PC-3 (cell line): ENCODE results near the gene ENDOV. TPM values are rescaled to one million over a fixed set of nuclear protein-coding genes. Genes with fewer than 3 reads are reported as not detected.

Experiments used
- ATAC-seq: fragments of 200-7000 bp; cut with Tn5 transposase; 2 replicates; pipeline ENCODE4 v1.9.1; 2020; ENCODE audit warnings: mild to moderate bottlenecking, moderate library complexity
- BruUV-seq: library from RNA; stranded (reverse); fragments of 400-500 nt; replicated peaks from 2 replicates; lab custom pipeline; 2021; lab: Mats Ljungman, UMichigan
- CTCF ChIA-PET: fragments of 300-600 bp; sonication (Branson Sonifier 250); formaldehyde crosslinking; loops from one replicate; lab custom pipeline; 2022; ENCODE audit warnings: antibody characterized with exemption; lab: Charles Lee
- POLR2A ChIA-PET: fragments of 300-600 bp; sonication (Branson Sonifier 250); formaldehyde crosslinking; loops from one replicate; lab custom pipeline; 2022; ENCODE audit warnings: antibody characterized with exemption; ENCODE audit not compliant: unreplicated experiment; lab: Charles Lee
- DNase-seq: peaks from one replicate; pipeline ENCODE4 v3.0.0-alpha.2; 2015
- H2AFZ ChIP-seq: fragments of 300-600 bp; sonication (generic); 2 replicates; pipeline ENCODE4 v1.6.0; 2016; ENCODE audit warnings: antibody characterized with exemption, low read length
- H3F3A ChIP-seq: fragments of 300-600 bp; sonication (generic); one replicate; pipeline ENCODE4 v1.6.0; 2017; ENCODE audit warnings: antibody characterized with exemption, low read length, control low read depth, mild to moderate bottlenecking; ENCODE audit not compliant: unreplicated experiment
- H3K27ac ChIP-seq: fragments of 300-600 bp; sonication (generic); 2 replicates; pipeline ENCODE4 v1.5.1; 2016; ENCODE audit warnings: mild to moderate bottlenecking, low read length
- H3K27me3 ChIP-seq: fragments of 300-600 bp; sonication (generic); 2 replicates; pipeline ENCODE4 v1.6.1; 2016; ENCODE audit warnings: low read length, mixed read lengths
- H3K36me3 ChIP-seq: fragments of 300-600 bp; sonication (generic); 2 replicates; pipeline ENCODE4 v1.6.1; 2016; ENCODE audit warnings: low read depth, mixed run types, low read length, mixed read lengths
- H3K4me1 ChIP-seq: fragments of 300-600 bp; sonication (generic); 2 replicates; pipeline ENCODE4 v1.5.1; 2016; ENCODE audit warnings: low read length; ENCODE audit not compliant: insufficient read depth
- H3K4me2 ChIP-seq: fragments of 300-600 bp; sonication (generic); 2 replicates; pipeline ENCODE4 v1.6.0; 2016; ENCODE audit warnings: low read length
- H3K4me3 ChIP-seq: fragments of 300-600 bp; sonication (generic); 2 replicates; pipeline ENCODE4 v1.5.1; 2016; ENCODE audit warnings: mild to moderate bottlenecking, low read length, mixed read lengths
- H3K79me2 ChIP-seq: fragments of 300-600 bp; sonication (generic); 2 replicates; pipeline ENCODE4 v1.6.1; 2017; ENCODE audit warnings: low read length, mixed read lengths
- H3K9ac ChIP-seq: fragments of 300-600 bp; sonication (generic); 2 replicates; pipeline ENCODE4 v1.6.0; 2016; ENCODE audit warnings: mild to moderate bottlenecking, low read length
- H3K9me2 ChIP-seq: fragments of 300-600 bp; sonication (generic); replicated peaks from 2 replicates; pipeline ENCODE4 v1.6.1; 2016; ENCODE audit warnings: mixed run types, low read length, mixed read lengths
- H3K9me3 ChIP-seq: fragments of 300-600 bp; sonication (generic); 2 replicates; pipeline ENCODE4 v1.6.1; 2016; ENCODE audit warnings: low read length, mixed read lengths
- H4K20me1 ChIP-seq: fragments of 300-600 bp; sonication (generic); 2 replicates; pipeline ENCODE4 v1.6.1; 2016; ENCODE audit warnings: low read length, mixed read lengths
- EZH2 ChIP-seq: fragments of 300-600 bp; sonication (generic); IDR thresholded peaks from one replicate; pipeline ENCODE4 v1.6.1; 2017; ENCODE audit warnings: antibody characterized with exemption, mild to moderate bottlenecking, low read length; ENCODE audit not compliant: unreplicated experiment
- EZH2phosphoT487 ChIP-seq: fragments of 300-600 bp; sonication (generic); IDR thresholded peaks from 2 replicates; pipeline ENCODE4 v1.6.1; 2018; ENCODE audit warnings: mild to moderate bottlenecking, antibody characterized with exemption, low read length, borderline replicate concordance
- intact Hi-C: fragments of 100-400 bp; cut with micrococcal nuclease; formaldehyde crosslinking; loops from 2 replicates; pipeline ENCODE4 v1.9.0; 2023
- total RNA-seq: library from RNA; depleted of rRNA; stranded (reverse); fragments of >200 nt; gene quantifications from 2 replicates; pipeline ENCODE4 v1.2.3, GENCODE V29; 2014
- TF ChIP-seq, protein P1 (sequence below): fragments of 300-600 bp; sonication (generic); conservative IDR thresholded peaks from 2 replicates; pipeline ENCODE4 v1.5.1; 2017; ENCODE audit warnings: antibody characterized with exemption, low read depth, mild to moderate bottlenecking, low read length

The ENDOV gene
- total RNA-seq, 1 experiment from 2014 or later = 57.9 TPM

DNA sequence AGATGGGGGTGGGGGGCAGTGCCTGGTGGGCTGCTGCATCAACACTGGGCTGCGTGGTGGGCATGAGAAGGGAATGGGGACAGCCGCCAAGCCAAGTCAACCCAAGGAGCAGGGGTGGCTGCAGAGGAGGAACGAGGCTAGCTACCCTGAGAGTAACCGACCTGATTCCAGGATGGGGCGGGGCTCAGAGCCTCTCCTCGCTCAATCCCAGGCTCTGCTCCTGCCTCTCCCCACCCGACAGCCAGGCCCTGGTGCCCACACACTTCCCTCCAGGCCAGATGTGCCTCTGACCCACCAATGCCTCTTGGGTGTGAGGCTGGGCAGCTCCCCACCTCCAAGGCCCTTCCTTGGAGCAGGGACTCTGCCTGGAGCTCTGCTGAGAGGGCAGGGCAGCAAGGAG is 58.7 kb downstream of the ENDOV start:
- Histone ChIP-seq H4K20me1 (no peaks in the 10 kb centered on the region), H3K27ac (no peak overlapping the region), H2AFZ (no peak overlapping the region), H3K36me3 (no peaks in the 10 kb centered on the region), H3K9me2 (no peaks in the 10 kb centered on the region), H3K9me3 (no peaks in the 10 kb centered on the region), H3K4me1 (peaks cover 19% of the 10 kb centered on the region), H3K27me3 (peaks cover 37% of the 10 kb centered on the region), H3F3A (no peaks in the 10 kb centered on the region), H3K79me2 (no peaks in the 10 kb centered on the region), H3K4me2 (no peak overlapping the region), H3K9ac (no peak overlapping the region), H3K4me3 (no peak overlapping the region)
- TF ChIP-seq EZH2 (no peak), EZH2phosphoT487 (no peak)
- TF ChIP-seq, protein P1, sequence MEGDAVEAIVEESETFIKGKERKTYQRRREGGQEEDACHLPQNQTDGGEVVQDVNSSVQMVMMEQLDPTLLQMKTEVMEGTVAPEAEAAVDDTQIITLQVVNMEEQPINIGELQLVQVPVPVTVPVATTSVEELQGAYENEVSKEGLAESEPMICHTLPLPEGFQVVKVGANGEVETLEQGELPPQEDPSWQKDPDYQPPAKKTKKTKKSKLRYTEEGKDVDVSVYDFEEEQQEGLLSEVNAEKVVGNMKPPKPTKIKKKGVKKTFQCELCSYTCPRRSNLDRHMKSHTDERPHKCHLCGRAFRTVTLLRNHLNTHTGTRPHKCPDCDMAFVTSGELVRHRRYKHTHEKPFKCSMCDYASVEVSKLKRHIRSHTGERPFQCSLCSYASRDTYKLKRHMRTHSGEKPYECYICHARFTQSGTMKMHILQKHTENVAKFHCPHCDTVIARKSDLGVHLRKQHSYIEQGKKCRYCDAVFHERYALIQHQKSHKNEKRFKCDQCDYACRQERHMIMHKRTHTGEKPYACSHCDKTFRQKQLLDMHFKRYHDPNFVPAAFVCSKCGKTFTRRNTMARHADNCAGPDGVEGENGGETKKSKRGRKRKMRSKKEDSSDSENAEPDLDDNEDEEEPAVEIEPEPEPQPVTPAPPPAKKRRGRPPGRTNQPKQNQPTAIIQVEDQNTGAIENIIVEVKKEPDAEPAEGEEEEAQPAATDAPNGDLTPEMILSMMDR = no peak
- ChIA-PET POLR2A (interaction anchor here (0.6 to 0.9 kb wide), 3 partner anchors 11 to 55 kb away, joined by 3 to 4 read pairs (median 3); no protein-coding TSS in a partner anchor), CTCF (interaction anchor here (1.0 kb wide), 1 partner anchor 102 kb away, joined by 4 read pairs; no protein-coding TSS in a partner anchor)
- no peak for ATAC-seq
- intact Hi-C loops = loop anchor here (2.0 kb wide), 1 partner anchor 101 kb away; no protein-coding TSS in a partner anchor
- DNase-seq = no peak
- BruUV-seq = no TSS peak

DNA sequence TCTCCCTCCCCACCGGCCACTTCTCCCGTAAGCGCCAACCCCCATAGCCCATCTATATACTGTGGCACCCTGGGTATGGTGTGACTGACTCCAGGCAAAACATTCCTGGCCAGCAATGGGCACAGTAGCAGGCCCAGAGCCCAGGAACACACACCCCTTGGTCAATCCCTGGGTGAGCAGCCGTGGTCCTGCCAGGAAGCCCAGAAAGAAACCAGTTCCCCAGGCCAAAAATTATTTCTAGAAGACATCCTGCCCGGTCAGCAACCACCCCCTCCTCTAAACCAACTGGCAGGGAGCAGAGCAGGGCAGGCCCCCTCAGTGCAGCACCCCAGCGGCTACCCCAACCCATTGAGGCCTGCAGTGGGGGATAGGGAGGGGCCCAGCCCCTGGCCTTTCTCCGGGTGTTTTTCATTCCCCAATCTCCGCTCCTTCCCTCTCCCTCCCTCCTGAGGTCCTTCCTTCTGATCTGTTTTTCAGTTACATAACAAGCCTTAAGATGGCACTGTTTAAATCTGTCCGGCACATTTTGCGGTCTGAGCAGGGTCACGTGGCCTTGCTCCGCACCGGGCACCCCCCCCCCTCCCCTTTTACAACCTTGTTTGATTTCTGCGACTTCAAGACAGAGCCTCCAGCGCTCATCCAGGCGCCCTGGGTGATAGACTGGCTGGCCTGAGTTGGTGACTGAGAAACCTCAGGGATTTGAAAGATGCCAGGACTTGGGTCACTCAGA is 59.4 kb downstream of the ENDOV start:
- Histone ChIP-seq H3K27ac (no peak overlapping the region), H3K9me2 (no peaks in the 10 kb centered on the region), H3K27me3 (peaks cover 44% of the 10 kb centered on the region), H4K20me1 (no peaks in the 10 kb centered on the region), H3K79me2 (no peaks in the 10 kb centered on the region), H3K4me3 (peak overlapping the region; percentile 56), H3F3A (no peaks in the 10 kb centered on the region), H3K9ac (no peak overlapping the region), H3K36me3 (no peaks in the 10 kb centered on the region), H3K4me1 (peaks cover 19% of the 10 kb centered on the region), H3K9me3 (no peaks in the 10 kb centered on the region), H3K4me2 (peak overlapping the region; percentile 84), H2AFZ (peak overlapping the region; percentile 81)
- TF ChIP-seq, protein P1 = peak; percentile 68
- TF ChIP-seq EZH2phosphoT487 (no peak), EZH2 (no peak)
- ChIA-PET POLR2A (interaction anchor here (0.6 to 0.7 kb wide), 2 partner anchors 10 to 19 kb away, joined by 4 read pairs; no protein-coding TSS in a partner anchor), CTCF (interaction anchor here (0.6 kb wide), 1 partner anchor 47 kb away, joined by 3 read pairs; no protein-coding TSS in a partner anchor)
- peak; percentile 60 for ATAC-seq
- no TSS peak for BruUV-seq
- peak; percentile 83 for DNase-seq
- intact Hi-C loops = loop anchor here (2.0 kb wide), 1 partner anchor 100 kb away; no protein-coding TSS in a partner anchor
